Gastroesophageal sphincter (tissue), 3 donors: ENCODE measurements around the gene ARL2.

Experiments used
- POLR2AphosphoS5 ChIP-seq: sonication (generic); formaldehyde crosslinking; IDR thresholded peaks from one replicate; pipeline ENCODE4 v1.6.1; 2017; ENCODE audit warnings: antibody characterized with exemption
- TF ChIP-seq, protein P1 (sequence below), 4 experiments: fragments of 200-600 bp in 2 of 4; fragments of 450-650 bp in 2 of 4; sonication (generic) in 1 of 4; IDR thresholded peaks; one replicate each; pipeline ENCODE4 v1.5.1; 2017 to 2019; ENCODE audit warnings: antibody characterized with exemption in 4 of 4, mild to moderate bottlenecking in 2 of 4, moderate library complexity in 2 of 4

DNA sequence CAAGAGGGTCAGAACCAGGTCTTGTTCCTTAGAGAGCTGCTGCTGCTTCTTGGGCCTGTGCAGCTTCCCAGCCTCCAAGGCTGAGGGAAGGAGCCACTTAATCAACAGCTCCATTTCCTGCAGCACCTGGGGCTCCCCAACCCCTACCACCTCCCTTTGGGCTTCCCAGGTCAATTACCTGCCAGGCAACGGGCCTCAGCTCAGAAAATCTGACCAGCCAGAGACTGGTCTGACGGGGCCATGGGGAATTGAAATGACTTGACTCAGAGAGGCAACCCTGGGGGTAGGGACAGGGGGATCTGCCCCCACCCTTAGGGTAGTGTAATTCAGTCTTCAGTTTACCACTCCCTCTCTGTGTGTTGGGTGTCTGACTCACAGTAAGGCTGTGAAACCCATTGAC lies 37.3 kb upstream of the ARL2 start:
- TF ChIP-seq, protein P1, sequence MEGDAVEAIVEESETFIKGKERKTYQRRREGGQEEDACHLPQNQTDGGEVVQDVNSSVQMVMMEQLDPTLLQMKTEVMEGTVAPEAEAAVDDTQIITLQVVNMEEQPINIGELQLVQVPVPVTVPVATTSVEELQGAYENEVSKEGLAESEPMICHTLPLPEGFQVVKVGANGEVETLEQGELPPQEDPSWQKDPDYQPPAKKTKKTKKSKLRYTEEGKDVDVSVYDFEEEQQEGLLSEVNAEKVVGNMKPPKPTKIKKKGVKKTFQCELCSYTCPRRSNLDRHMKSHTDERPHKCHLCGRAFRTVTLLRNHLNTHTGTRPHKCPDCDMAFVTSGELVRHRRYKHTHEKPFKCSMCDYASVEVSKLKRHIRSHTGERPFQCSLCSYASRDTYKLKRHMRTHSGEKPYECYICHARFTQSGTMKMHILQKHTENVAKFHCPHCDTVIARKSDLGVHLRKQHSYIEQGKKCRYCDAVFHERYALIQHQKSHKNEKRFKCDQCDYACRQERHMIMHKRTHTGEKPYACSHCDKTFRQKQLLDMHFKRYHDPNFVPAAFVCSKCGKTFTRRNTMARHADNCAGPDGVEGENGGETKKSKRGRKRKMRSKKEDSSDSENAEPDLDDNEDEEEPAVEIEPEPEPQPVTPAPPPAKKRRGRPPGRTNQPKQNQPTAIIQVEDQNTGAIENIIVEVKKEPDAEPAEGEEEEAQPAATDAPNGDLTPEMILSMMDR (IDR thresholded peaks at IDR 0.05), result no peak
- no peak for TF ChIP-seq POLR2AphosphoS5
